Progenitor cell of endocrine pancreas (in vitro differentiated cells): ENCODE measurements around the gene SPATA6L. TPM values are rescaled to one million over a fixed set of nuclear protein-coding genes. Genes with fewer than 3 reads are reported as not detected.
"Not testable (repeated sequence)": the region's sequence is repeated elsewhere in the genome, so short reads cannot be mapped to it uniquely, and the experiment has no call there.

ENCODE experiments used
- DNase-seq: peaks from one replicate; pipeline ENCODE4 v3.0.0; 2021; ENCODE audit warnings: low spot score; ENCODE audit not compliant: unreplicated experiment
- H3K27ac Mint-ChIP-seq: 2 replicates; pipeline ENCODE4 v1.8.0; 2021; ENCODE audit warnings: mild to moderate bottlenecking, moderate library complexity, mixed read lengths
- H3K27me3 Mint-ChIP-seq: 2 replicates; pipeline ENCODE4 v1.8.0; 2021; ENCODE audit warnings: mixed read lengths
- H3K36me3 Mint-ChIP-seq: 2 replicates; pipeline ENCODE4 v1.8.0; 2022; ENCODE audit warnings: mixed read lengths; ENCODE audit not compliant: insufficient read depth
- H3K4me1 Mint-ChIP-seq: 2 replicates; pipeline ENCODE4 v1.8.0; 2021; ENCODE audit warnings: low read depth, mixed read lengths
- H3K4me3 Mint-ChIP-seq: 2 replicates; pipeline ENCODE4 v1.8.0; 2021; ENCODE audit warnings: low read depth, mild to moderate bottlenecking, moderate library complexity, mixed read lengths
- H3K9me3 Mint-ChIP-seq: 2 replicates; pipeline ENCODE4 v1.8.0; 2021; ENCODE audit warnings: low read depth, mixed read lengths
- CTCF ChIP-seq: fragments of 200-600 bp; sonication (generic); IDR thresholded peaks from one replicate; pipeline ENCODE4 v1.5.0; 2021; ENCODE audit warnings: antibody characterized with exemption, mild to moderate bottlenecking; ENCODE audit not compliant: unreplicated experiment
- total RNA-seq: library from RNA; stranded (reverse); gene quantifications from 2 replicates; pipeline ENCODE4 v1.2.1, GENCODE V29; 2021

Gene SPATA6L
- total RNA-seq, 1 donor from 2014 or later = 7.1 TPM

- peaks cover 57% of the 10 kb centered on the region for H3K4me1 Mint-ChIP-seq
- peak overlapping the region; percentile 86 for H3K4me3 Mint-ChIP-seq
- peaks cover 3% of the 10 kb centered on the region for H3K9me3 Mint-ChIP-seq
- H3K36me3 Mint-ChIP-seq = peaks cover 4% of the 10 kb centered on the region
- DNase-seq = no peak
- TF ChIP-seq CTCF = no peak
- H3K27me3 Mint-ChIP-seq = no peaks in the 10 kb centered on the region
- peak overlapping the region; percentile 91 for H3K27ac Mint-ChIP-seq
Measured at GRCh38 chr9:4662989-4663792, 3.1 kb downstream of the SPATA6L start.

GRCh38 chr9:4662108-4662988 lies 3.9 kb downstream of the SPATA6L start, which contains the start of gene PLPP6:
Gene PLPP6 (plus strand): TSS chr9:4662294. CDS start chr9:4662376, 82 bp downstream.
- Mint-ChIP-seq H3K9me3 (peaks cover 3% of the 10 kb centered on the region), H3K4me1 (peaks cover 62% of the 10 kb centered on the region), H3K27ac (peak within 1 kb of the TSS; percentile 91), H3K4me3 (peak within 1 kb of the TSS; percentile 86), H3K36me3 (peaks cover 4% of the 10 kb centered on the region), H3K27me3 (no peaks in the 10 kb centered on the region)
- peak; percentile 74 for DNase-seq
- peak; percentile 50 for TF ChIP-seq CTCF

GRCh38 chr9:4661611-4662010 lies 4.7 kb downstream of the SPATA6L start:
- Mint-ChIP-seq H3K27me3 (no peaks in the 10 kb centered on the region), H3K4me3 (peak overlapping the region; percentile 86), H3K4me1 (peaks cover 64% of the 10 kb centered on the region), H3K36me3 (peaks cover 4% of the 10 kb centered on the region), H3K27ac (peak overlapping the region; percentile 87), H3K9me3 (peaks cover 3% of the 10 kb centered on the region)
- DNase-seq = no peak
- no peak for TF ChIP-seq CTCF

GRCh38 chr9:4661165-4661564 lies 5.1 kb downstream of the SPATA6L start:
- Mint-ChIP-seq H3K9me3 (peaks cover 3% of the 10 kb centered on the region), H3K4me3 (no peak overlapping the region), H3K27me3 (no peaks in the 10 kb centered on the region), H3K27ac (peak overlapping the region; percentile 87), H3K36me3 (peaks cover 4% of the 10 kb centered on the region), H3K4me1 (peaks cover 63% of the 10 kb centered on the region)
- no peak for DNase-seq
- no peak for TF ChIP-seq CTCF

- H3K4me3 Mint-ChIP-seq, H3K27me3 Mint-ChIP-seq, DNase-seq, H3K36me3 Mint-ChIP-seq, H3K9me3 Mint-ChIP-seq, H3K27ac Mint-ChIP-seq: not testable (repeated sequence)
- H3K4me1 Mint-ChIP-seq = peaks cover 60% of the 10 kb centered on the region
Measured at GRCh38 chr9:4660665-4661064, 5.6 kb downstream of the SPATA6L start.
